GM18951 (cell line): ENCODE results near the gene KRTAP2-1.
"Not testable (repeated sequence)": the region's sequence is repeated elsewhere in the genome, so short reads cannot be mapped to it uniquely, and the experiment has no call there.

Source experiments
- POLR2A ChIP-seq: IDR thresholded peaks from 4 replicates; pipeline ENCODE4 v1.6.1; 2011; ENCODE audit warnings: mild to moderate bottlenecking; ENCODE audit not compliant: insufficient read length, insufficient read depth; ENCODE audit errors: extremely low read depth
- in situ Hi-C: fragments of 300-500 bp; cut with MboI; formaldehyde crosslinking; loops from one replicate; pipeline ENCODE4 v1.12.0; 2022; ENCODE audit warnings: low sequenced_read_pairs, mixed read lengths, inconsistent platforms; ENCODE audit not compliant: unreplicated experiment

Gene KRTAP2-1

GRCh38 chr17:41046735-41047465, at the start of gene KRTAP2-1:
Gene KRTAP2-1, minus strand, starts transcription at chr17:41047316. Its CDS starts 49 bp downstream, at chr17:41047267.
- in situ Hi-C loops, result not testable (repeated sequence)

DNA sequence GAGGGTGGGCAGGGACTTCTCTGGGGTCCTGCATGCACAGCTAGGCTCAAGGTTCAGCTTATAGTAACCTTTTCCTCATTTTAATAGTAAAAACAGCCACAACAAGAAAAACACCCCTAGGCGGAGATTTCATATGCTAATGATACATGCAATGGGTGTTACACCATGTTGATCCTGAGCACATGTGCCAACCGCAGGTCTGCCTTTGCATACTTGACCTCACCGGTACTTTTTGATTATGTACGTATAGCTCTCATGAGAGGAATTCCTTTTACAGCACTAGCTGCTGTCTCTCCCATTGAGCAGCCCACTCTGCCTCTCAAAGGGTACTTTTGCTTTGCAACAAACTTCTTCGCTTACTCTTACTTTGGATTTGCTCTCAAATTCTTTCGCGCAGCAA, 48.9 kb upstream of the KRTAP2-1 start:
- in situ Hi-C loops, result no loop called here
- TF ChIP-seq POLR2A, result no peak

DNA sequence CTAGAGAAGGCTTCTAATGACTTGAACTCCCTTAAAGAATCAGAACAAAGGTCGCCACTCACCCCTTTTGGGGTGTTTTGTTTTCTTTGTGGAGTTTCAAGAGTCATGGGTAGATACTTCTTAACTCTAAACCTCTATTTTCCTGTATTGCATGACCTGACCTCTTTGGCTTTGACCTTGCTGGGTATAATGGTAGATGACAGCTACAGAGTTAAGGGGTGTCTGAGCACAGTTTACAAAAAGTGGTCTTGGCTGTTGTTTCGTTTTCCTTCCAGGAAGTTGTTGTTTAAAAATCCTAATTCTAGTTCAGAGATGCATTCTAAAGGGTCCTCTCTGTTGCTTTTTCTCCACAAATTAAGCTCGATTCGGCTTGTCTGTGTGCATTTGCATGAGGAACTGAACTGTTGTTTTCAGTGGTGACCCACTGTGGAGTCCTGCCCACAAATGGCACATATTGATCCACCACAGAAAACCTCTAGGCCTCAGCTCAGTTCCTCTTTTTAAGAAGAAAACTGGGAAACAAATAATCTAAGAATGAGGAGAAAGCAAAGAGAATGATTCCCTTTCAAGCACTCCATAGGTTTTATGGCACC, 41.7 kb upstream of the KRTAP2-1 start:
- in situ Hi-C loops, result not testable (repeated sequence)

DNA sequence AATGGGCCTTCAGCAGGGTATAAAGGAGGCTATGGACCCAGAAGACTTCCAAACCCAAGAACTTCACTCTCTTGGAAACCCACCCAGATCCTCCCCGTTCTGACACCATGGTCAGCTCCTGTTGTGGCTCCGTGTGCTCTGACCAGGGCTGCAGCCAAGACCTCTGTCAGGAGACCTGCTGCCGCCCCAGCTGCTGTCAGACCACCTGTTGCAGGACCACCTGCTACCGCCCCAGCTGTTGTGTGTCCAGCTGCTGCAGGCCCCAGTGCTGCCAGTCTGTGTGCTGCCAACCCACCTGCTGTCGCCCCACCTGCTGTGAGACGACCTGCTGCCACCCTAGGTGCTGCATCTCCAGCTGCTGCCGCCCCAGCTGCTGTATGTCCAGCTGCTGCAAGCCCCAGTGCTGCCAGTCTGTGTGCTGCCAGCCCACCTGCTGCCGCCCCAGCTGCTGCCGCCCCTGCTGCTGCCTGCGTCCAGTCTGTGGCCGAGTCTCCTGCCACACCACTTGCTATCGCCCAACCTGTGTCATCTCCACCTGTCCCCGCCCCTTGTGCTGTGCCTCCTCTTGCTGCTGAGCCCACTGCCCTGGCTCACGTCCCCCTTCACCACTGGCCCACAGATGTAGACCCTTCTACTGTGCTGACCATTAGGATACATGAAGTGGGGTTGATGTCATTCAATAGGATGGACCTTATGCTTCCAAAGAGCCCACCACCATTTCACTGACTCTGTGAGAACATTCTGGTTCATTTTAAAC, 37.2 kb upstream of the KRTAP2-1 start, which contains the start of gene KRTAP4-7:
Gene KRTAP4-7 (plus strand): TSS at position 51 of the 757 bp plus-strand sequence. CDS start 57 bp downstream, at position 108.
- in situ Hi-C loops, result not testable (repeated sequence)

- in situ Hi-C loops, result not testable (repeated sequence)
These were observed 36.3 kb upstream of the KRTAP2-1 start for GRCh38 chr17:41083427-41083826.

- in situ Hi-C loops, result no loop called here
- no peak for TF ChIP-seq POLR2A
These were observed 35.5 kb upstream of the KRTAP2-1 start for GRCh38 chr17:41082626-41083025.

- in situ Hi-C loops, result no loop called here
- TF ChIP-seq POLR2A, result no peak
These were observed 29.7 kb upstream of the KRTAP2-1 start for GRCh38 chr17:41076788-41077187.

DNA sequence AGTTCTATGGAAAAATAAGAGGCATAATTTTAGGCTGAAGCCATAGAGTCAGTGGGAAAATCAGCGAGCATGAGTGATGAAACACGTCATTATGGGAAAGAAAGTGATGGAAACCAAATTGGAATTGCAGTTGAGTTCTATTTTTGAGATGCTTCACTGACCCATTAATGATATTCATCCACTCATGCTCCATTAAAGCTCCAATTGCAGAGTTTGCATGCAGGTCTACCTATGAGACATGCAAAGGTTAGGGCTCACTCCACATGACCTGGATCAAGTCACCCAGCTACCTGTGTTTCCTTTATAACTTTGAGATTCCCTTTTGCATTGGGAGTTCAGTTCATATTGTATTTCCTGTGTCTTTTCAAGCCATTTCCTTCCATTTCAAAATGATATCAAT, 26.6 kb upstream of the KRTAP2-1 start:
- in situ Hi-C loops, result no loop called here
- no peak for TF ChIP-seq POLR2A

DNA sequence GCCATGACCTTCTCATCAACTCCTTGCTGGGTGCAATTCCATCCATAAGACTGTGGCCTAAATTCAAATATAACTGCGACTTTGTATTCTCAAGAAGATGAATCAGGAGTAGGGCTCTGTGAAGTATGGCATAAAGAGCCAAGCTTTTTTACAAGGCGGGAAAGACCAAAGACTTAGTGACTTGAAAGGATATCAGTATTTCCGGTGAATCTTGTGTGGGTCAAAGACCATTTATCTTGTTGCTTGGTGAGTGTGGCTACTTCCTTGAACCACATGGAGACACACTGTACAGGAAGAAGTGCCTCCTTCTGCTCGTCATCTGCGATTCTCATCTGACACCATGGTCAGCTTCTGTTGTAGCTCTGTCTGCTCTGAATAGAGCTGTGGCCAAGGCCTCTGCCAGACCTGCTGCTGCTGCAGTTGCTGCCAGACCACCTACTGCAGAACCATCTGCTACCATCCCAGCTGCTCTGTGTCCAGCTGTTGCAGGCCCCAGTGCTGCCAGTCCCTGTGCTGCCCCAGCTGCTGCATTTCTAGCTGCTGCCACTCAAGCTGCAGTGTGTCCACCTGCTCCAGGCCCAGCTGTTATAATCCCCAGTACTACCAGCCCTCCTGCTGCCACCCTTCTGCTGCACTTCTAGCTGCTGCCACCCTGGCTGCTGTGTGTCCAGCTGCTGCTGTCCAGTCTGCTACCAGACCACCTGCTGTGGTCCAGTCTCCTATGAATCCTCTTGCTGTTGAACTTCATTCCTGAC, 24.7 kb upstream of the KRTAP2-1 start:
- no peak for TF ChIP-seq POLR2A
- in situ Hi-C loops, result no loop called here

- in situ Hi-C loops, result no loop called here
- TF ChIP-seq POLR2A, result no peak
These were observed 21.9 kb upstream of the KRTAP2-1 start for GRCh38 chr17:41069031-41069430.

DNA sequence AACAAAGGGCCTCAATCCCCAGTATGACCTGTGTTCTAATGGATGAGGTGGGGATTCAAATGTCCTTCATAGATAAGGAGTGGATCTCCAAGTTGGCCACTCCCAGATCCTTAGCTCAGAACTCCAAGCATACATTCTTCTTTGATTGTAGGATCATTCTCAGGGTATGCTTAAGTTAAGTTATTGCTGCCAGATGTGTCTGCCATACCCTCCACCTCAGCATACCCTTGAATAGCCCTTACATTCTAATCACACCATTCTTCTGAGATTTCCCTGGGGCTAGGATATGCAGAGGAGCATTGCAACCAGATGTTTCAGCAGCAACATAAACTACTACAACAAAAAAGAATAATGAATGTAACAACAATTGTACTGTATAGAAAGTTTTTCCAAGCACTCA, 20.2 kb upstream of the KRTAP2-1 start:
- TF ChIP-seq POLR2A, result no peak
- in situ Hi-C loops, result no loop called here

- in situ Hi-C loops, result no loop called here
- TF ChIP-seq POLR2A, result no peak
These were observed 18.9 kb upstream of the KRTAP2-1 start, which contains the start of gene KRTAP2-4 for GRCh38 chr17:41065829-41066624. Gene KRTAP2-4, minus strand, starts transcription at chr17:41065879. Its CDS starts 34 bp downstream, at chr17:41065845.

- in situ Hi-C loops, result not testable (repeated sequence)
These were observed 18.0 kb upstream of the KRTAP2-1 start for GRCh38 chr17:41065016-41065689.
